Panc1 (cell line): ENCODE data around the gene FAM20B.

ENCODE experiments used
- SIN3A ChIP-seq: IDR thresholded peaks from 2 replicates; pipeline ENCODE4 v1.6.1; 2012; ENCODE audit warnings: low read depth, mild to moderate bottlenecking, low read length, moderate library complexity, borderline replicate concordance; ENCODE audit not compliant: insufficient read depth
- TF ChIP-seq, protein P1 (sequence below): fragments of 450-650 bp; IDR thresholded peaks from 2 replicates; pipeline ENCODE4 v1.5.1; 2017; ENCODE audit warnings: mild to moderate bottlenecking

DNA sequence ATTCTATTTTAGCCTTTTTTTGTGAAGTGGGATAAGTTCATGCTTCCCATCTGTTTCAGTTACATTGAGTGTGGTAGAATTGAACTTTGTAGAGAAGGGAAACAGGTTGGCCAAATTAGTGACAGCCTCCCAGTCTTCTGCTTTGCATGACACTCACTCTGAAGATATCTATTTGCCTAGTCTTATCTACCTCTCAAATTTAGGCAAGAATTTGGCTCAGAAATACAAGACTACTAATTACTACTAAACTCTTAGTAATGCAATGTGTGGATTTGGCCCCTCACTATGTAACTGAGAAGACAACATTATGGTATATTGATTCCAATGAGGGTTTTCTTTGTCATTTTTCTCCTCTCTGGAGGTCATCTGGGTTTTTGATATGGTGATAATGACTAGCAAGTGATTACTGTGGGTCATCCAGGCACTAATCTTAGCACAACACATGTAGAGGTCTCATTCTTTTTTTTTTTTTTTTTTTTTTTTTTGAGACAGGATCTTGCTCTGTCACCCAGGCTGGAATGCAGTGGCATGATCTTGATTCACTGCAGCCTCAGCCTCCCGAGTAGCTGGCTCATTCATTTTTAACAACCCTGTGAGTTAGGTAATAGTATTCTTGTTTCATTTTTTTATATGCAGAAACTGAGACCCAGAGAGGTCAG, 6.3 kb downstream of the FAM20B start:
- TF ChIP-seq, protein P1, sequence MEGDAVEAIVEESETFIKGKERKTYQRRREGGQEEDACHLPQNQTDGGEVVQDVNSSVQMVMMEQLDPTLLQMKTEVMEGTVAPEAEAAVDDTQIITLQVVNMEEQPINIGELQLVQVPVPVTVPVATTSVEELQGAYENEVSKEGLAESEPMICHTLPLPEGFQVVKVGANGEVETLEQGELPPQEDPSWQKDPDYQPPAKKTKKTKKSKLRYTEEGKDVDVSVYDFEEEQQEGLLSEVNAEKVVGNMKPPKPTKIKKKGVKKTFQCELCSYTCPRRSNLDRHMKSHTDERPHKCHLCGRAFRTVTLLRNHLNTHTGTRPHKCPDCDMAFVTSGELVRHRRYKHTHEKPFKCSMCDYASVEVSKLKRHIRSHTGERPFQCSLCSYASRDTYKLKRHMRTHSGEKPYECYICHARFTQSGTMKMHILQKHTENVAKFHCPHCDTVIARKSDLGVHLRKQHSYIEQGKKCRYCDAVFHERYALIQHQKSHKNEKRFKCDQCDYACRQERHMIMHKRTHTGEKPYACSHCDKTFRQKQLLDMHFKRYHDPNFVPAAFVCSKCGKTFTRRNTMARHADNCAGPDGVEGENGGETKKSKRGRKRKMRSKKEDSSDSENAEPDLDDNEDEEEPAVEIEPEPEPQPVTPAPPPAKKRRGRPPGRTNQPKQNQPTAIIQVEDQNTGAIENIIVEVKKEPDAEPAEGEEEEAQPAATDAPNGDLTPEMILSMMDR: no peak
- TF ChIP-seq SIN3A: no peak
